ENCODE data around the gene FTO.

The FTO gene

DNA sequence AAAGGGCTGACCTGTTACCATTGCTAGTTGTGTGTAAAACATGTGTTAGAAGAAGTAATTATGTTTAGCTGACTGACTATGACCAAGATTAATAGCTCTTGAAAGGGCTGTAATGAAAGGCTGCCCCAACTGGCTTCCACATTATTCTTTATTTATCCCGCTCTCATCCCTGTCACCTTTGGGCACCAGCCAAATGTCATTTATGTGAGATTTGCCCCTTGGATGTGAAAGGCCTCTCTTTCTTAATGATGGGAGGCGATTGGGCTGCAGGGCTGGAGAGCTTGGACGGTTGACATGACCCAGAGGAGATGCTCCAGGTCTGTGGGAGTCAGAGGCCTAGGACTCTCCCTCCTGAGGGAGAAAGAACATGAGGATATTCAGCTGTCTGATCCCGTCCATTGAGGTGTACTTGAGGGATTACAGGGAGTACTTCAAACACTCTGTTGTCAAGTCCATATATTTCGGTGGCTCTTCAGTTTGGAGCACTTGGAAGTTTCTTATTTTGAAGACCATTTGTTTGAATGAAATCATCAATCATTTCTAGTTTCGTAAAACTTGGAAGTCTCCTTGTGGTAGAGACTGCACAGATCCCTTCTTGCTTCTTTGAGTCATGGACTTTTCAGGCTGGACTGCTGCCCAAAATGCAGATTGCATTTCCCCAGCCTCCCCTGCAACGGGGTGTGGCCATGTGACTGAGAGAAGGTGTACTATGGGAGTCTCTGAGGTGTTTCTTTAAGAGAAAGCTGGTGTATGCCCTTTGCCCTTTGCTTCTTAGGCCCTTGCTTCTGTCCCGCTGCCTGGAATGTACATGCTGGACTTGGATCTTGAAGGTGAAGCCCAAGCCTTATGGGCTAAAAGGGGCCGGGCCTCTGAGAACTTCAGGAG, 51.3 kb downstream of the FTO start:
- DNase-seq (ENCODE audit: low read depth) = no peak

DNA sequence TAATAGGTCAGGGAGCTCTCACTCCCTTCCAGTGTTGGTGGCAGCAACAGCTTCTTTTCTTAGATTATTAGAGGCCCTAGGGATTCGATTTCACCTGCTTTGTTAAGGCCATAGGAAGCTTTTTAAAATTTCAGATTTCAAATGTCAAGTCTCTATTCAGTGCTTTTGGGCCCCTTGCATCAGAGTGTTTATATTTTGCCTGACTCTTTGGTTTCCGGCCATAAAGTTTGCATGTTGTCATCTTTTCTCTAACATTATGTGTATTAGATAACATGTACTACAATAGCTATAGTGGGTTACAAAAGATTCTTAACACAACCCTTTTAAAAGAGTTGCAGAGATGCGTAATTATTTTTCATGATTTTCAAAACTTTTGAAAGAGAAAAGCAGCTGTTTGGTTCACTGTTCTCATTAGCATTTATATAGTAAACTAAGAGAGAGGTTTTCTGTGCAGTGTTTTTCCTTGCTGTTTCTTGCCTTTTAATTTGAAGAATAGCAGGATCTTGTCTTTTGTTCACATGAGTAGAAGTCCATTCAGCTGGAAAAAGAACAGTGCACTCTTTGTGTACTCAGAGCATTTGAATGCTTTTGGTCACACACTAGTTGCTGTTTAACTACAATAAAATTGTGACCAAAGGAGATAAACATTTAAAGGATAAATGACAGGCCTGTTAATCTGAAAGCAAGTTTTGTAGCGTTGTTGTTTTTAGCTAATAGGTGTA, 52.5 kb downstream of the FTO start:
- DNase-seq (ENCODE audit: low read depth) = no peak

DNA sequence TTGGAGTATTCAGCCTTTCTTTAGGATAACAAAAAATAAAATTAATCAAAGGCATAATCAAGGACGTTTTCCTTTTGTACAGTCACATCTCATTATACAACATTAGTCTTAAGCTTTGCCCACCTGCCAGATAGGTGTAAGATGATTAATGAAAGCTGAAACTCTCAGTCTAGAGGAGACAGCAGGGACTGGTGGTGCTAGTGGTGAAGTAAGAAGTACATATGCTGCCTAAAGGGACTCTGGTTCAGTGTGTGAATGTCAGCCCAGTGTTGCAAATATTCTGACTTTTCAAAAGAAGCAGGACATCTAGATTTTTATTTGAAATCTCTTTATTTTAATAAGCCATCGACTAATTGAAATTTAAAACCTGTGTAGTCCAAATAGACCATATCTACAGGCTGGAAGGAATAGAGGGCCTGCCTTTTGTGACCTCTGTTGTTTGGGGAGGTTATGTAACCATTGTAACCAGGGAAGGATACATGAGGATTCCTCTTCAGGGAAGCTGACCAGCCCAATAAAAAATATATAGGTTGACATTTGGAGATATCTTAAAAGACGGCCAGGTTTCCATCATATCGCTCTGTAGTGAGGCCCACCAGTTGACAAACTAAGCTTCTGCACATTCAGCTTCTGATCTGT, 54.1 kb downstream of the FTO start:
- no peak for DNase-seq (ENCODE audit: low read depth)

DNA sequence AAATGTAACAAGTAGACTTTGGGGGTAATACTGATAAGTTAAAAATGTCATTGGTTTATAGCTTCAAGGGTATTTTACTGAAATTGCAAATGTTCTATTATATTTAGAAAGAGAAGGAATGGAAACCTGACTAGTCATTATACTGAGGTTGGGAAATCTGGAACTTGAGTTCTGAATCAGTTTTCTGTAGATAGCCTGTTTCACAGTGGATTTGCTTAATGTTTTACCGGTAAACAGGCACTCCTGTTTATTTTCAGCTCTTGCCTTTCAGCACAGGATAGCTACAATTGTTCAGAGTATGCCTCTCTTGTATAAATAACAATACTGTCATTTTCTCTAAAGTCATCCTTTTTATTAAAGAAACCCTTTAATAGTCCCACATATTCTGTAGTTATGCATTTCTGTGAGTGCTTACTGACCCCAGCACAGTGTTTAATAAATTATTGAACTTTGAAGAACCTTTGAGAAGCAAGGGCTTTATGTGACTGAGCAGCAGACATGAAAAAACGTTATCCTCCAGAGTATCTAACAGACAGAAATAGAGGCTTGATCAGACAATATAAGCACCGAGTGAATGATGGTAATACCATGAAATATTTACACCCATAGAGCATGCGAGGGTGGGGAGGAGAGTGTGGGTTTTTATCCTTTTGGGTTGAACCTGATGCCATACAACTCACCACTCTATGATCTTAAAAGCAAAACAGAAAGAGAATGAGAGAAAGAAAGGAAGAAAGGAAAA, 58.2 kb downstream of the FTO start:
- no peak for DNase-seq (ENCODE audit: low read depth)

DNA sequence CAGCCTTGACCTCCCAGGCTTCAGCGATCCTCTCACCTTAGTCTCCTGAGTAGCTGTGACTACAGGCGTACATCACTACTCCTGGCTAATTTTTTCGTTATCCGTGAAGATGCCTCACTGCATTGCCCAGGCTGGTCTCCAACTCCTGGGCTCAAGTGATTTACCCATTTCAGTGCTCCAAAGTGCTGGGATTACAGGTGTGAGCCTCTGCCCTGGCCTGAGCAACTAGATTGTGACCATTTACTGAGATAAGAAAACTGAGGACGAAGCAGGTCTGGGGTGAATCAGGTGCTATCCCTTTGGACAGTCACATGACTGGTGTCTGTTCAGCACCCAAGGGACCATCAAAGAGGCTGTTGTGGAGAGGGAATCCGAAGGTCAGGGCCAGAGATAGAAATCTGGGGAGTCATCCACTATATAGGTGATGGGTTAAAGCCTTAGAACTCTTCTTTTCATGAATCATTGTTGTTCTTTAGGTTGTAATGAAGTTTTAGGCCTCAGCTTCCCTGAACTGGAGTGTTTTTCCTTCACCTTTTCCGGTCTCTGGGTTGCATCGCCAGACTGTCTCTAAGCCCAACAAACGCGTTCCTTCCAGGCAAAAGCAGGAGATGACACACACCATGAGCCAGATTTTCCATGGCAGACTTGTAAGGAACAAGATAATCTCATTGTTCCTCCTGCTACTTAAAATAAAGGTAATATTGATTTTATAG, 62.5 kb downstream of the FTO start:
- DNase-seq (ENCODE audit: low read depth) = no peak

DNA sequence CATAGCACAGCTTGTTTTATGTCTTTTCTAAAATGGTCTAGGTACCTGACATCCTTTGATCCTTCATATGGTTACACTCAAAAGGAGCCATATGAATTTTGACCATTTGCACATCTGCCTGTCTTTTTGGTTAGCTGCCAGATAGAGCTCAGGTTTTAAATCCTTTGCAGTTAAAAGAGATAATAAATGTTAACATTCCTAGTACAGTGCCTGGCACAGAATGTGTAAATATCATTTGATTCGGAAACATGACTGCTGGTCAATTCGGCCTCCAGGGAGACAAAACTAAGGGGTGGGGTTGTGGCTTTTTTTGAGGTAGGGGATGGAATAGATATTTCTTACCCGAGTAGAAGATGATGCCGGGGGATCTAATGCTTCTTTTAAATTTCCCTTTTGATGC, 64.2 kb downstream of the FTO start:
- no peak for DNase-seq (ENCODE audit: low read depth)

DNA sequence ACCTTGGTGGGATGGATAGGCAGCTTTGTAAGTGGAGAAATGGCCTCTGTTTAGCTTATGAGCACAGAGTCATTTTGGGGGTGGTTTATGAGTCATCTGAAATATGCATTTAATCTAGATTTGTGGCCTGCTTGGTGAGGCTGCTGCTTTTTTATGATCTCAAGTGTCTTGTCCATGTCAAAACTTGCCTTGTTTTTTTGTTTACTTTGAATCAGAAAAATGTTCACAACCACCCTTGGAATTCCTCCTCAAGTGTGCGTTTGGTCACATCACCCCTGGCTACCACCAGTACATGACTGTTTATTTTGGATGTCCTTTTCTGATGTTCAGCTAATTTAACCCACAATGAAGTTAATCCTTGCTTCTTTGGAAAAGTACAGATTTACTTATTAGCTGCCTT, 64.6 kb downstream of the FTO start:
- DNase-seq (ENCODE audit: low read depth) = peak; percentile 97

DNA sequence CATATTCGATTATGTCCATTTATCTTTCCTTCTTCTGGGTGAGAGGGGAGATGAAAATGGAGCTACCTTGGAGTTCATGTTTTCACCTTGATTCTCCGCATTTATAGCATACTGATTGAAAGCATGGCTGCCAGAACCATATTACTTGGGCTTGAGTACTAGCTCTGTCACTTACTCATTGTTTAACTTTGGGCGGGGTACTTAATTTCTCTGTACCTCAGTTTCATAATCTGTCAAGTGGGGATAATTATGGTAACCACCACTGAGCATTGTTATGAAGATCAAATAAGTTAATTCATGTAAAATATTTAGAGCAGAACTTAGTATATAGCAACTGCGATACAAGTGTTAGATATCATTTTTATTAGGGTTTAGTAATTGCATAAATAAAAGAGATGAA, 65.2 kb downstream of the FTO start:
- no peak for DNase-seq (ENCODE audit: low read depth)

DNA sequence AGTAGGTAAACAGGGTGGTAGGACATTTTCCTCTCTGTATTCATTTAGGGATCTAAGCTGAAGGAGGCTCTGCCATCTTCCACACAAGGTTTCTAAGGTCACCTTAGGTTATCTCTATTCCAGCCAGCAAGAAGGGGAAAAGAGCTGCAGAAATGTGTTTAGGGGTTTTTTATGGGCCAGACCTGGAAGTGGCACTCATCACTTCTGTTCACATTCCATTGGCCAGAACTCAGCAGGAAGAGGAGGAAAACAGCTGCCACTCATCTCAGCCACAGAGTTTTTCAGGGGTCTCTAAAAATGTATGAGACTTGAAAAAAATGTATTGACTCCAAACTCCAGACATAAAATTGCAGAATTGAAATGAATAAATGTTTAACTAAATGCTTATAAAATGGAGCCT, 65.8 kb downstream of the FTO start:
- DNase-seq (ENCODE audit: low read depth) = no peak

DNA sequence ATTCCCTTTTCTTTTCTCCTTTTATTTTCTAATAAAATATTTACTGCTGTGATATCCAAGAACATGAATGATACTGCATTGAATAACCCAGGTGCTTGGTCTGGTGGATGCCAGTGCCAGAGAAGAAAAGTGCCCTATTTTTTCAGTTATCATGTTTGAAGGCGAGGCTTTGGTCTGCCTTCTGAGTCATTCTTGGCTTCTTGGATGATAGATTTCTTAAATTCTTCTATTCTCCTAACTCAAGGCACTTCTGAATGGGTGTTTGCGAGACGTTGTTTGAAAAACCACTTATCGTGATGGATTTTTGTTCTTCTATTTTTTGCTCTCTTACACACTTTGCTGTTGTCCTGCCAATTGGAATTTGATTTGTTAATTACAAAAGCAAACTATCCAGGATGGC, 66.7 kb downstream of the FTO start:
- no peak for DNase-seq (ENCODE audit: low read depth)

DNA sequence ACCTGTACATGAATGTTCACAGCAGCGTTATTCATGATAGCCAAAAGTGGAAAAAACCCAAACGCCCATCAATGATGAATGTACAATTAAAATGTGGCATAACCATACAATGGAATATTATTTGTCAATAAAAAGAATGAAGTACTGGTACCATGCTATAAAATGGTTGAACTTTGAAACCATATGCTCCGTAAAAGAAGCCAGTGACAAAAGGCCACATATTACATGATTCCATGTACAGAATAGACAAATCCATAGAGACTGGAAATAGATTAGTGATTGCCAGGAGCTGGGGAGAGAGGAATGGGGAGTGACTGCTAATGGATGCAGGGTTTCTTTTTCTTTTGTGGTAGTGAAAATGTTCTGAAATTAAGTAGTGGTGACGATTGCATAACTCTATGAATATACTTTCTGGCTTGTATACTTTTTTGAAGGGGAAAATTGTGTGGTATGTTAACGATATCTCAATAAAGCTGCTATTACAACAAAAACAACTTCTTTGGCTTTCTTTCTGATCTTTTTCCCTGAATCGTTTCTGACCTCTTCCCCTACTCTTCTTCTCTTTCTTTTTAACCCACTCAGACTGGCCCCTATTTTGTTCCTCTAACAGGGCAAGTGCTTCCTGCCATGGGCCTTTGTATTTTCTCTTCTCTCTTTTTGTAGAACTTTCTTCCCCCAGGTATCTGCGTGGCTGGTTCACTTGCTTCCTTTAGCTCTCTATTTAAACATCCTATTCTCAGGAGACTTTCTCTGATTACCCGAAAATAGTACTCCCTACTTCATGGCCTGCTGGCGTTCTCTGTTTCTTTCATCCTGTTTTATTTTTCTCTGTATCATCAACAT, 67.9 kb downstream of the FTO start:
- DNase-seq (ENCODE audit: low read depth) = peak; percentile 50

DNA sequence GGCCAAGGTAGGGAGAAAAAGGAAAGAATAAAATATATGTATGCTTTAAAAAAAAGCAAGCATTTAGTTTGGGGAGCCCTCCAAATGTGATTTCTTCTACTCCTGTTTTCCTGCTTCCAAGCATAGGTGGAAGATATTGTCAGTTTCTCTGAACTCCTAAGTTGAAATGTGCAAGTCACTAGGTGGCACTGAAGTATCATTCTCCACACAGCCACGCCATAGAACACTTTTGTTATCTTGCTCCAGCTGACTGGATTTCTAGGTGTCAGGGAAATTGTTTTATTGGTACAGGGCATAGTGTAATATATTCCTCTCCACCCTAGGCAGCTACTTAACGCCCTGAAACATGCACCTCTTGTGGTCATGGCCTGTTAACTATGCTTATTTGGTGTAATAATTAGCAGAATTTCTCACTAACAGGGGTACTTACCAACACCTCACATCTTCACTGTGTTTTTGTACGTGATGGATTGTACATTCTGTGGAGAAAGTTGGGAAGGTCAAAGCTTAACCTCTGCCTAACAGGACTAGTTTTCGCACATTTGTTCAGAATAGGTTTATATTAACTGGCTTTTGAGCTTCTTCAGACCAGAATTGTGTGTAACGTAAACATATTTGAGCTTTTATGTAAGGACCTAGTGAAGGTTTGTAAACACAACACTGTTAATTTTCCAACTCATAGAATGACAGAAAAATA, 69.3 kb downstream of the FTO start:
- peak; percentile 79 for DNase-seq (ENCODE audit: low read depth)

DNA sequence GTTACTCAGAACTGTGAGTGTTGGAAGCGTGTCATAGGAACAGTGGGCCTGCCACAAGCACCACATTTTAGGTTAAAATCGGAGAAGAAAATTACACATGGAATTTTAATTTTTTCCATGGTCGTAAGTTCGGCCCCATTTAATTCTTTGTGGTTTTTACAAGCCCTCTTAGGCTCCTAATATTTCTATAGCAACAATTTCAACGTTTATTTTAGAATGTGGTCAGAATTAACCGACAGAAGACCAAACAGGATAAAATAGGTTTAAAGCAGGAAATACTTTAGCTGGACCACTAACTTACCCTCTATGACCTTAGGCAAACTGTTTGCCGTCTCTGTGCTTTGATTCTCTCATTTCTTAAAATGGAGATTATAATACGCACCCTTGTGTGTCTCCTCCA, 69.9 kb downstream of the FTO start:
- DNase-seq (ENCODE audit: low read depth) = peak; percentile 29

DNA sequence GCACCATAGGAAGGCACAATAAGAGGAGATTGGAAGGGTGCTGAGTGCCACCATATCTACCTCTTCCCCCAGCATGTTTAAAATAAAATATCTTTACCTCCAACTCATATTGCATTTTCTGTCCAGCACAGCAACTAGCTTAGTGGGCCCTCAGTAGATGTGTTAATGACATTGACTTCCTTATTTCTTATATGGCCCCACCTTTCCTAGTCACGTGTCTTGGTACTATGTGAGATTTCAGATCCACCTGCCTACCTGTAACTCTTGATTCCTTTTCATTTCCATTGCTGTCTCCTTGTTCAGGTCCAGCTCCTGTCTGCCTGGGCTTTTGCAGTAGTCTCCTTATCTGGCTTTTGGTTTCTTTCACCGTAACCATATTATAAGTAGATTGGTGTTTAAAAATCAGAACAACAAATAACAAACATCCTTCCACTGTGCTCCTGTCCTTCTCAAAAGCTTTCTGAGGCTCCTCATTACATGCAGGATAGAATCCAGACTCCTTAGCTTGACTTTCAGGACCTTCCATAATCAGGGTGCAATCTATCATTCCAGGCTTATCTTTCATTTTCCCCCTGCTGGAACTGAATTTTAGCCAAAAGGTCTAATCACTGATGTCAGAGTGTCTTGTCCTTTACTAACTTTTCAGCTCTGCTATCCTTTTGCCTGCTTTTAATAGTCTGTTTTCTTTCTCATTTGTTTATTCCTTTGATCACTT, 71.3 kb downstream of the FTO start:
- peak; percentile 38 for DNase-seq (ENCODE audit: low read depth)

DNA sequence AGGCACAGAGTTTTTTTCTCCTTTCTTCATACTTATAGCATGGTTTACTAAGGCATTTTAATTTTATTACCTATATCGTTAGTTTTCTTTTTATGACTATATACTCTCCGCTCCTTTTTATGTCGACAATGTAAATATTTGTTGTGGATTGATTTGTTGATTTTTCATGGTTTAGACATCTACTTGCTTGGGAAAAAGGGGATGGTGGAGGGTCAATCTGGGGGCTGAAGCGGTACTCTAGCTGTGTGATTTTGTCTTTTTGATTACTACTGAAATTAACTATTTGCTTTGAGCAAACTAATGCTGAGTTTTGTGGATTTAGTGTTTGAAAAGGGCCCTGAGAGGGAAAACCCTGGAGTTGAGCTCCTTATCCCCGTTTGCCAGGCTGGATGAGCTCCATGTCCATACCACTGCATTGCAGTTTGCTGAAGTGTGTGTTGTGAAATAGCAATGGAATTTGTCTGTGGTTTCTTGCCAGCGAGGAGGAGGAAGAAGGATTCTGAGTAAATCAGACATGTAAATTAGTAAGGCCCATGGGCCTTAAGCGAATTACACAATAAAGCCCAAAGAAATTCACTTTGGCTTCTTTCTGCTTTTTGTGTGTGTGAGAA, 72.0 kb downstream of the FTO start:
- DNase-seq (ENCODE audit: low read depth) = peak; percentile 97

DNA sequence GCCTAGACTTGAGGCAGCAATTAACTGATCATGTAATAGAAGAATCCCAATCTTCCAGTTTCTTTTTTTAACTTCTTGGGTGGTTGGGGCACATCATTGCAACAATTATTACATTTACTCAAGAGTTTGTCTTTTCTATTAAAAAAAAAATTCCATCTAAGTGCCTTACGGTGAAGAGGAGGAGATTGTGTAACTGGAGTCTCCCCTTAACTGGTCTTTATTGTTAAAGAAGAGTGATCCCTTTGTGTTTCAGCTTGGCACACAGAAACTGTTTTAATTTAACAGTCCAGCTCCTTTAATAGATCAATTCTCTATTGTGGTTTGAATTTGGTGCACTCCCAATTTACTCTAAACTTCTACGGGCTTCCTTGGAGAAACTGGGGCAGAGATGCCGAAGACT, 75.2 kb downstream of the FTO start:
- no peak for DNase-seq (ENCODE audit: low read depth)

DNA sequence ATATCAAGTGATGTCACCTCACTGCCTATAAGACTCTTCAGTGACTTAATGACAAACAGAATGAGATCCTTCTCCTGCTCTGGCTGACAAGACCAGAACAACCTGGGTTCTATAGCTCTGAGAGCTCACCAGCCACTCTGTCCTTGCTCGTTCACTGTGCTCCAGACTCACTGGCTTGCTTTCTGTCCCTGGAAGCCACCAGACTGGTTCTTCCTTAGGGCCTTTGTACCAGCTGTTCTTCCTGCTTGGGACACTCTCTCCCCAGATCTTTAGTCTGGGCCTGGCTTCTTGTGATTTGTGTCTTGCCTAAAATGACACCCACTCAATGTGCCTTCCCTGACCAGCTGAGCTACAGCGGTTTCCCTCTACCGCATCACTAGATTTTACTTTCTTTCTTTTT, 76.1 kb downstream of the FTO start:
- DNase-seq (ENCODE audit: low read depth) = no peak

DNA sequence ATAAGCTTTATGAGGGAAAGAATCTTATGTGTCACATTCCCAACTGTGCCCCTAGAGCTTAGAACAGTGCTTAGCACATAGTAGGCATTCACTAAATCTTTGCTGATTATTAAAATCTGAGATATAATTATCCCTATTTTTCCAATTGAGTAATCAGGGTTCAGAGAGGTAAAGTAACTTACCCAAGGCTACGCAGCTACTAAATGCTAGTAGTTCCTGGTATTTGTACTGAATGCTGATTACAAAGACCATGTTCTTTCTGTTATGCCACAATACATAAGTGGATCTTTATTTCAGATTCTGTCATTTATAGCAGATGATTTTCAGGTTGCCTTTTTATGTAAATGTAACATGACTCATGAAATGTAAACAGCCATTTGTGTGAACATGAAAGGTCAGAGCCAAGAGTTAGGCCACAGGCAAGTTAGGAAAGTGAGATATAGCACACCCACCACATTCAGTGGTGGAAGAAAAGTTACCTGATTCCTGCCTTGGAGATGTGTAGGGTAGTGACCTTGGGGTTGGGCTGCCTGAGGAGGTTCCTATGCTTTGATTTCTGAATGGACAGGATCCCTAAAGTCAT, 77.2 kb downstream of the FTO start:
- DNase-seq (ENCODE audit: low read depth) = peak; percentile 30

DNA sequence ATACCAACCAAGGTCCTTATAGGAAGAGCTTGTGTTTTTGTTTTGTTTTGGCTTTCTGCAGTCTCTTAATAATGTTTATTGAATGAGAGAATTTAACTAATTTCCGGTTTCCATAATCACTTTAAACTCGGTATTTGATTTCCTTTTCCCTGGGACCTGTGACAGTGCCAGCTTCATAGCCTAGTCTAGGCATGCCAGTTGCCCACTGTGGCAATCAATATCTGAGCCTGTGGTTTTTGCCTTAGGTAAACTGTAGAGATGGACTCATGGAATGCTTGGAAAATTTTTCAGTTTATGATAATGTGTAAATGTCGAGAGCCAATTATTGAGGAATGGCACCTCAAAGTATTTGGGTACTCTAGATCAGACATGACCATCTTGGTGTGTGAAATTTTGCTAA, 78.2 kb downstream of the FTO start:
- DNase-seq (ENCODE audit: low read depth) = no peak
